PFSK-1 (cell line): ENCODE results near the gene KRT81.

Experiments used
- FOXP2 ChIP-seq: optimal IDR thresholded peaks from 2 replicates; pipeline ENCODE3; 2011; ENCODE audit warnings: borderline replicate concordance, control low read depth, inconsistent platforms; ENCODE audit not compliant: insufficient read depth; ENCODE audit errors: extremely low read length, extremely low read depth
- POLR2AphosphoS5 ChIP-seq: IDR thresholded peaks from 2 replicates; pipeline ENCODE4 v1.6.1; 2012; ENCODE audit warnings: low read depth, mild to moderate bottlenecking, control low read depth, low read length, moderate library complexity
- REST ChIP-seq, 2 experiments: IDR thresholded peaks; 2 replicates each; pipeline versions ENCODE4 v1.6.1 to v1.8.0; 2011 to 2012; ENCODE audit warnings: low read depth in 2 of 2, low read length in 2 of 2, control low read depth in 1 of 2, inconsistent platforms in 1 of 2, mild to moderate bottlenecking in 1 of 2, moderate library complexity in 1 of 2; ENCODE audit not compliant: insufficient read depth in 1 of 2
- SIN3A ChIP-seq: IDR thresholded peaks from 2 replicates; pipeline ENCODE4 v1.6.1; 2012; ENCODE audit warnings: mild to moderate bottlenecking, low read length, moderate library complexity, borderline replicate concordance; ENCODE audit not compliant: insufficient read depth
- TAF1 ChIP-seq: IDR thresholded peaks from 2 replicates; pipeline ENCODE4 v1.6.1; 2012; ENCODE audit warnings: low read length, control low read depth, borderline replicate concordance; ENCODE audit not compliant: insufficient read depth

KRT81 gene

GRCh38 chr12:52247622-52248540, 43.5 kb downstream of the KRT81 start:
- TF ChIP-seq SIN3A (no peak), FOXP2 (no peak), POLR2AphosphoS5 (no peak), TAF1 (no peak), REST (IDR thresholded peaks at IDR 0.05; ENCODE audit: insufficient read depth in 1 of 2, low read depth in 2 of 2, low read length in 2 of 2) (no peak)

- TF ChIP-seq SIN3A (no peak), REST (IDR thresholded peaks at IDR 0.05; ENCODE audit: insufficient read depth in 1 of 2, low read depth in 2 of 2, low read length in 2 of 2) (no peak), POLR2AphosphoS5 (no peak), FOXP2 (no peak), TAF1 (no peak)
Measured at GRCh38 chr12:52246720-52247621, 44.4 kb downstream of the KRT81 start.

- TF ChIP-seq TAF1: no peak
- TF ChIP-seq POLR2AphosphoS5: no peak
- TF ChIP-seq REST (IDR thresholded peaks at IDR 0.05; ENCODE audit: insufficient read depth in 1 of 2, low read depth in 2 of 2, low read length in 2 of 2): no peak
- no peak for TF ChIP-seq FOXP2
- TF ChIP-seq SIN3A: no peak
Measured at GRCh38 chr12:52245962-52246569, 45.3 kb downstream of the KRT81 start.

GRCh38 chr12:52245259-52245961, 45.9 kb downstream of the KRT81 start:
- no peak for TF ChIP-seq SIN3A
- no peak for TF ChIP-seq FOXP2
- TF ChIP-seq POLR2AphosphoS5: no peak
- TF ChIP-seq TAF1: no peak
- no peak for TF ChIP-seq REST (IDR thresholded peaks at IDR 0.05; ENCODE audit: insufficient read depth in 1 of 2, low read depth in 2 of 2, low read length in 2 of 2)
